Hepatic stellate cell (primary cell): ENCODE results near the gene GSTO1.
A peak's percentile ranks its signal among the peaks of the same experiment; 100 is the strongest.

Experiments used
- DNase-seq: peaks from one replicate; pipeline ENCODE4 v3.0.0; 2011; ENCODE audit warnings: low spot score

The GSTO1 gene

DNA sequence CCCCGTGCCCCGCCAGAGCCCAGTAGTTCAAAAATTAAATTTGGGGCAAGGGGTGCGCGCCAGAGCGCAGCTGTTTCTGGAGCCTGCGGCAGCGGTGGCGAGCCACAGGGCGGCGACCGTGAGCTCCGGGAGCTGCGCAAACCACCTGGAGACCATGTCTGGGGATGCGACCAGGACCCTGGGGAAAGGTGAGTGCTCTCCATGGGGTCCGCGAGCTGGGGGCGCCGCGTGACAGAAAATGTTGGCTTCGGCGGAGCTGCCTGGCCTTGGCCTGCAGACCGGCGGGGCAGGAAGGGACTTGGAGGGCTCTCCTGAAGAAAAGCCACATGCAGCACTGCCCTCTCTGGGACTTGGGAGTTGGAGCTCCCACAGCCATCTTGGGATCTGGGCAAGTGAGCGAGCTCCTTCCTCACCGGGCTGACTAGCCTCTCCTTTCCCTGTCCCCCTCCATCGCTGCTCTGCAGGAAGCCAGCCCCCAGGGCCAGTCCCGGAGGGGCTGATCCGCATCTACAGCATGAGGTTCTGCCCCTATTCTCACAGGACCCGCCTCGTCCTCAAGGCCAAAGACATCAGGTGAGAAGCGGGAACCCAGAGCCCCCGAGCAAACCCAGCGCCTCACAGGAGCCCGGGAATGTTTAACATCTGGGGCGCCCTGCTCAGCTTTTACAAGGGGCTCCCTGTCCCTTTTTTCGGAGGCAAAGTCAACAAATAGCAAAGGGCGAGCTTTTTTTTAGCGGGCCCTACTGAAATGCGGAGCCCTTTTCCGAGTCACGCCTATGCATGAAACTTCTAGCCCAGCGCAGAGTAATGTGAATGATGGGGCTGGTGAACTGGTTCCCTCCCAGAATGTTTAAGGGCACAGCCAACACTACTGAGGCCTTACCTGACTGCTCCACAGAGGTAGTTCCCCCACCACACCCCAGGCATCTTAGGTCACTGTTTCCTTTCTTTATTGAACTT lies 20.4 kb downstream of the GSTO1 start:
- DNase-seq, result no peak

GRCh38 chr10:104276192-104276591 lies 21.5 kb downstream of the GSTO1 start:
- DNase-seq, result no peak

DNA sequence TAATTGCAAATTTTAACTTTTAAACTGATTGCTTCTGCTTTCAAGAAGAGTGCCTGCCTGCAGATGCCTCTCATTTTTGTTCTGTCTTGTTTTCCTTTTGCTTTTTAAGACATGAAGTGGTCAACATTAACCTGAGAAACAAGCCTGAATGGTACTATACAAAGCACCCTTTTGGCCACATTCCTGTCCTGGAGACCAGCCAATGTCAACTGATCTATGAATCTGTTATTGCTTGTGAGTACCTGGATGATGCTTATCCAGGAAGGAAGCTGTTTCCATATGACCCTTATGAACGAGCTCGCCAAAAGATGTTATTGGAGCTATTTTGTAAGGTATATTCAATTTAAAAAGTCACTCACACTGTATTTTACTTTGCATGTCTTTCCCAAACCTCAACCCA lies 23.1 kb downstream of the GSTO1 start:
- DNase-seq, result no peak

DNA sequence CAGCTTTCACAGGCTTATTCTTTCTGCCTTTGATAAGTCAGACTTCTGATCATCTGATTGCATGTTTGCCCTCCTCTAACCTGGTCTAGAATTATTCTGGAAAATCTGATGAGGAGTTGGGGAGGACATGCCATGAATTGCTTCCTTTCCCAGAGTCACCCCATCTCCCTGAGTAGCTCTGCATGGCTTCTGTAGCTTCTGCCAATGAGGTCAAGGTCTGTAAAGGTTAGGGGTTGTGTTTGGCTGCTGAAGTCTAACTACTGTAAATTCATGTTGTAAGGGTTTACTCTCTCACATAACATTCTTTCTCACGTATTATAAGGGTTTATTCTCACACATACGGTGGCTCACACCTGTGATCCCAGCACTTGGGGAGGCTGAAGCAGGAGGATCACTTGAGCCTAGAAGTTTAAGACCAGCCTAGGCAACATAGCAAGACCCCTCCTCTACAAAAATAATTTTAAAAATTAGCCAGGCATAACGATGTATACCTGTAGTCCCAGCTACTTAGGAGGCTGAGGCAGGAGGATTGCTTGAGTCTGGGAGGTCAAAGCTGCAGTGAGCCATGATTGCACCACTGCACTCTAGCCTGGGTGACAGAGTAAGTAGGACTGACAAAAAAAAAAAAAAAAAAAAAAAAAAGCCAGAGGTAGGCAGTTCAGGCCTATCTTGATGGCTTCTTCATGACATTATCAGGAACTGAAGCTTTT lies 25.0 kb downstream of the GSTO1 start:
- no peak for DNase-seq

- no peak for DNase-seq
Observed at GRCh38 chr10:104281694-104282093, 27.0 kb downstream of the GSTO1 start.

DNA sequence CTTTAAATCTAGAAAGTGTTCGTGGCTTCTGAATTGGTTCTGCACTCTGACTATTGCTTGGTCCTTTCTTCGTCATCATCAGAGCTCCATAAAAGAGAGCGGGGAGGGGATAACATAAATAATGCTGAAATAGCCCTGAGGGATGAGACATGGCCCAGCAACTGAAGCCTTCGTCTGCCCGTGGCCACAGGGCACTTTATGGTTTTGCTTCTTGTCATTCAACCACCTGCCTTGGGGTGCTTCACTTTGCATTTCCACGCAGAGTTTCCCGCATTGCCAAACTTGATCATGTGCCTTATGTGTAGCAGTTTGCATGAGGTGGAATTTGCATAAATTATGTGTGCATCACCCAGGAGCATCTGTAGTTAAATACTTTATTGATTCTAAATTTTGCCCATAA lies 30.2 kb downstream of the GSTO1 start:
- no peak for DNase-seq

DNA sequence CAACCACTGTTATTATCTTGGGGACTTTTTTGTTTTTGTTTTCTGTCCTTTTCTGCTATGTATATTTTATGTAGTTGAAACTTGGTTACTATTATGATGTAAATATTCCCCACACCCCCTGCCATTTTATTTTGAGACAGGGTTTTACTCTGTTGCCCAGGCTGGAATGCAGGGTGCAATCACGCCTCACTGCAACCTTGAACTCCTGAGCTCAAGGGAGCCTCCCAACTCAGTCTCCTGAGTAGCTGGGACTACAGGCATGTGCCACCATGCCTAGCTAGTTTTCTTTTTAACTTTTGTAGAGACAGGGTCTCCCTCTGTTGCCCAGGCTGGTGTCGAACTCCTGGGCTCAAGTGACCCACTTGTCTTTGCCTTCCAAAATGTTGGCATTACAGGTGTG lies 32.2 kb downstream of the GSTO1 start:
- no peak for DNase-seq

DNA sequence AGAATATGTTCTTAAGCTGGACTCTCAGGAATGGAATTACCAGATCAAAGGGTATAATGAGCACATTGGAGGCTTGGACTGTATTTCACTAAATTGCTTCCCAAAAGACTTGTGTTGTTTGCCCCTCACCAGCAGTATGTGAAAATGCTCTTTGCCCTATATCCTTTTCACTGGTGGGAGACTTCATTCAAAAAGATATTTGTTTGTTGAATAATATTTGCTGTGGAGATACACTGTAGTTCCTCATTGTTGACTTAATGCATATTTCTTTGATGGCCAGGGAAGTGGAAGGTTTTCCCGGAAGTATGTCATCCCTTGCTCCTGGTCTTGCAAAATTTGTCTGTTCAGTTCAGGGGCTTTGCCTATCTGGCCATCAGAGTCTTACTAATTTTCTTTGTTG lies 33.7 kb downstream of the GSTO1 start:
- DNase-seq, result no peak

- DNase-seq, result peak; percentile 74
Observed at GRCh38 chr10:104291439-104291951, 36.8 kb downstream of the GSTO1 start.

GRCh38 chr10:104293011-104293410 lies 38.3 kb downstream of the GSTO1 start:
- no peak for DNase-seq

DNA sequence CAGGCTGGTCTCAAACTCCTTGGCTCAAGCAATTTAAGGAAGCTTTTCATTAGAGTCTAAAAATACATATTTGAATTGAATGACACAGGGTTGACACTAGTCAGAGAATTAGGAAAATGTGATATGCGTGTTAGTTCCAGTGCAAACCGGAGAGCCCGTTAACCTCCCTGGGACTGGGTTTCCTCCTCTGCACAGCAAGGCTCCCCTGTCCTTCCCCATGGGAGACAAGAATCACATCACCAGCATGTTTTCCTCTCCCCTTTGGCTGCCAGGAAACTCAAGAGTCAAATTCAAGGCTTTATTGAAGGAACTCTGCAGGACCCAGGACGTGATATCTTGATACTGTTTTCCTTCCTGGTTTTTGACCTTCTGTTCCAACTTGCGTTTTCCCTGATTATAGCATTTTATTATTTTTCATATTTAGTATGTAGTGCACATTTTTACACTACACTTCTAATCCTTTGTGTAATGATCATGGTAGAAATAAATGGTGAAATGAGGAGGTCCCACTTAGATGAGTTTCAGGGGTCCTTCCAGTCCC lies 39.2 kb downstream of the GSTO1 start:
- DNase-seq, result no peak

DNA sequence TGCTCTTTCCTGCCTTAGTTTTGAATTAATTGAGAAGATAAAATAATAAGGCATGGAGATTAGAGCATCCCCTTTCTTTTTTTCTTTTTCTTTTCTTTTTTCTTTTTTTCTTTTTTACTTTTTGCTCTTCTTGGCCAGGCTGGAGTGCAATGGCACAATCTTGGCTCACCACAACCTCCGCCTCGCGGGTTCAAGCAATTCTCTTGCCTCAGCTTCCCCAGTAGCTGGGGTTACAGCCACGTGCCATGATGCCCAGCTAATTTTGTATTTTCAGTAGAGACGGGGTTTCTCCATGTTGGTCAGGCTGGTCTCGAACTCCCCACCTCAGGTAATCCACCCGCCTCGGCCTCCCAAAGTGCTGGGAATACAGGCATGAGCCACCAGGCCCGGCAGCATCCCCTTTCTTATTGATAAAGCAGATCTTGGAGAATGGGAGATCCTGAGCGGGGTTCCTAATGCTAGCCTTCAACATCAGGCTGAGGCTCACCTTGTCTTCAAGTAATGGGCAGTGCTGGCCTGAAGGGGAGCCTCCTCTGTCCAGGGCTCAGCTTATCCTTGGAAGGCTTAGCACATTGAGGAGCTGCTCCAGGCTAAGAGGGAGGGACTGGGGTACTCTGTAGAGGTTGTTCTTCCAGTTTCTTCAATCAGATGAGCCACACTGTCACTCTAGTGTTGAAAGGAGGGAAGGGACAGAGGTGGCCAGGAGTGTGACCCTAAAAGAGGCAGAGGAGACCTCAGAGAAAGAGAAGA lies 42.2 kb downstream of the GSTO1 start:
- no peak for DNase-seq

- no peak for DNase-seq
Observed at GRCh38 chr10:104297697-104298660, 43.3 kb downstream of the GSTO1 start.

- DNase-seq, result no peak
Observed at GRCh38 chr10:104299031-104299904, 44.6 kb downstream of the GSTO1 start.

DNA sequence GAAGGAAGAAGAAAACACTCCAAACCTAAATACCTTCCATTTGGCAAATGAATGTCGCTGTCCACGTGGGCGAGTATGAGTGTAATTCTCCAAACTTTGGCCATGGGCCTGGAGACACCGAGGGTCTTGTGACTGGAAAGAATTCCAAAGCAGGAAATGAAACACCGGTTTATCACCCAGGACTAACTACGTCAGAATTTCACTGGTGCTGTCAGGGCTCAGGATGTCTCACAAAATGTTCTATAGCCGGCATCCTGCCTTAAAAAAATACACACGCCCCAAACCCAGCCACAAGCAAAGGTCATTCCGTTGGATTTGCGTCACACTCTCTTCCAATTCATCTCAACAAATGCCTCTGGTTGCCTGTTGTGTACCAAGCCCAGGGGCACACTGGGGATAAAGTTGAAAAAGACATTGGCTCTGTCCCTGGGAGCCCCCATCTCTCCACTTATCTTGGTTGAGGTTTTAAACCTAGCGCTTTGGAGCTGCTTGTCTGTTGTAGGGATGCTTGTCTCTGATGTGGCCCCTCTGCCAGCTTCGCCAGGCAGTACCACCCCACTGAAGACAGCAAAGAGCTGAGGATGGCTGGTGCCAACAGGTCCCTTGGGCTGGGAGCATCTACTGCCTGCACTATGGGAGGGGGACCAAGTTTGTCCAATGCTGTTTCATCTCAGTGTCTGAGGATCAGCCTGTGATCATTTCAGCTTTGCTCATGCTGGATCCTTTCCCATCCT lies 45.5 kb downstream of the GSTO1 start:
- DNase-seq, result peak; percentile 67

GRCh38 chr10:104300736-104301292 lies 46.1 kb downstream of the GSTO1 start:
- peak; percentile 82 for DNase-seq

- no peak for DNase-seq
Observed at GRCh38 chr10:104301907-104302690, 47.4 kb downstream of the GSTO1 start.
